DMS 273 (cell line): ENCODE results near the gene SNTN.

Experiments used
- DNase-seq: peaks from one replicate; lab custom pipeline; 2025; ENCODE audit not compliant: unreplicated experiment; lab: John Stamatoyannopoulos, UW

SNTN gene

GRCh38 chr3:63673111-63673510 lies 20.6 kb downstream of the SNTN start:
- DNase-seq = no peak

DNA sequence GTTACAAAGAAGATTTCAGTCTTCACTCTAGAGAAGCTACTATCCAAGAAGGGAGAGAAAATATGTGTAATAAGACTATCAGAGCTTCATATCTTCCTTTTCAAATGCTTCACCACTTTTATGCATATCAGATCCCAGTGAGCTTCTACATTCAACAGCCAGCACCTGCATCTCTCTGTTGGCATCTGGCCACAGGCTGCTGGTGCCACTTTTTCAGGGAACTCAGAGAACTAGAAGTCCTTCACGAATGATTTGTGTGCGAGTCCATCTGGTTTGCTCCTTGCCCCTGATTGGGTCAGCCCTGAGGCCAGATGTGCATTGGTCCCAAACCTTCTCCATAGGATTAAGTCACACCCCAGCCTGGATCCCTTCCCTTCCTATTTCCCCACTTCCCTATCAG lies 22.1 kb downstream of the SNTN start:
- DNase-seq = peak; percentile 1

DNA sequence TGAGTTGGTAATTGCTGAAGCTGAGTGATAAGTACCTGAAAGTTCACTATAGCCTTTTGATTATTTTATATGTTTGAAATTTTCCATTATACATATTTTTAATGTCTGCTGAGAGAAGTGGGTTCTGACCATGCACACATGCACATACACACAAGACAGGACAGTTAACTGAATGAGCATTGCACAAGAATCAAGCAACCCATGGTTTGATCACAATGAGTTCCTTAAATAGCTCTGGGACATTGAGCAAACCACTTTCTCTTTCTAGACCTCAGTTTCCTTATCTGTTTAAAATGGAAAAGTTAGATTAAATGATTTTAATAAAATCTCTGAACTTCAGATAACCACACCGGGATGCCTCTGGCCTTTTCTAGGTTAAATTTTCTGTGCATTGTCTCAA lies 26.7 kb downstream of the SNTN start:
- no peak for DNase-seq

GRCh38 chr3:63684081-63684480 lies 31.6 kb downstream of the SNTN start:
- no peak for DNase-seq

GRCh38 chr3:63685340-63685739 lies 32.9 kb downstream of the SNTN start:
- DNase-seq = no peak

GRCh38 chr3:63687278-63688225 lies 35.1 kb downstream of the SNTN start:
- DNase-seq = no peak

- no peak for DNase-seq
Observed at GRCh38 chr3:63689285-63689684, 36.8 kb downstream of the SNTN start.

GRCh38 chr3:63693351-63693750 lies 40.9 kb downstream of the SNTN start:
- DNase-seq = no peak

DNA sequence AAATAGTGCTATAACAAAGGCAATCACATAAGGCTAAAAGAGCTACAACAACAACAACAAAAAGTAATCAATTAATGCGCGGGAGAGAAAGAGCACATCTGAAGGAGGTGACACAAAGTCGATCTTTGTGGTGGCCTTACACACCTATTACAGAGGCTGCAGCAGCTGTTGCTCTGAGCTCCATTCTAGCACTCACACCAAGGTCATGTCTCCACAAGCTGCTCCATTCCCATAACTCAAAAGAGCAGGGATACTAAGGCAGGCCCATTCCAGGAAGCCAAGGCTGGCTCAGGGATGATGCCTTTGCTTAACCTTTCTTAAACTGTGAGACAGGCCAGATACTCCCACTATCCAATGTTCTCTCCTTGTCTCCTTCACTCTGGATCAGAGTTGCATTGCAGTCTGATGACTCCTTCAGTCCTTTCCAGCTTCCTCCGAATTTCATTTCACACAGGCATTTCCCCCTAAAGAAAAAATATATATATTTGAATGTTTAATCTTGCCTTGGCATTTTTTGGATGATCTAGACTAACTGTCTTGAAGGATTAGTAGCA lies 52.7 kb downstream of the SNTN start:
- DNase-seq = no peak

DNA sequence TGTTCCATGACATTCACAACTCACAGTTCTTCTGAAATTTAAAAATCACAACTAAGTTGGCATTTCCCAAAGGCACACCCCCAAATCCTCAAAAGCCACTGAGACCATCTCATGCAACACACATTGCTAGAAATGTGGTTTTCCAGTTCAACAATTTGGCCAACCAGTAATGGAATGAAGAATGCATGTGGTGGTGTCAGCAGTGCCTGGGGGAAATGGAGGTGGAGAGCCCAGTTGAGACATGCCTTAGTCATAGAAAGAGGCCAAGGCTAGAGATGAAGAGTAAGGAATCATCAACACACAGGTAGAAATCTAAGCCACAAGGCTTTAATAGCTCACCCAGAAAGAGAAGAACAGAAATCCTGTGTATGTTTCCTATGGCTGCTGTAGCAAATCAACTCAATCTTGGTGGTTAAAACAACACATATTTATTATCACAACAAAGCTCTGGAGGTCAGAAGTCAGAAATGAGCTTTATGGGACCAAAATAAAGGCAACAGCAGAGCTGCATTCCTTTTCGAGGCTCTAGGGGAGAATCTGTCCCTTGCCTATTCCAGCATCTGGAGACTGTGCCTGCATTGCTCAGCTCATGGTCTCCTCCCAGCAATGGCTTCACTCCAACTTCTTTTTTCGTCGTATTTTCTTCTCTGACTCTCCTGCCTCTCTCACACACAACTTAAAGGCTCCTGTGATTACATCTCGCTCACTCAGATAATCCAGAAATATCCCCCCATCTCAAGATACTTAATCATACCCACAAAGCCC lies 54.0 kb downstream of the SNTN start:
- DNase-seq = no peak

DNA sequence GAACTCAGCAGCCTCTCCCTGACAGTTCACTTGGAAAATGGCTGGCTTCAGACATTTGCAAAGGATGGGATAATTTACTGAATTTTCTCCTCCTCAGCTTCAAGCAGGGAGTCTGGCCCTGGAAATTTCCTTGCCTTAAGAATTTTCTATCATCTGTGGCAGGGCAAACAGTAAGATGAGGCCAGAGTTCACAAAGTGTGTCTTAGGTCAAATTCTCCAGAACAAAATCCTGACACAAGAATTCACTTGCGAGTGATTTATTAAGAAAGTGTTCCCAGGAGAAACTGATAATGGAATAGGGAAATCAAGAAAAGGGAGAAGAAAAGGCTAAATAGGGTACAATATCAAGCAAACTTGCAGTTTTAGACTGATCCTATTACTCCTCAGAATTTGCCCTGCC lies 55.3 kb downstream of the SNTN start:
- no peak for DNase-seq

- DNase-seq = no peak
Observed at GRCh38 chr3:63709576-63709975, 57.1 kb downstream of the SNTN start.
